ENCODE measurements around the gene TBC1D24. TPM values are rescaled to one million over a fixed set of nuclear protein-coding genes. Genes with fewer than 3 reads are reported as not detected.

Gene TBC1D24
- 6.5 and 19.8 TPM in 2 replicates for total RNA-seq

GRCh38 chr16:2474877-2475412, at the start of gene TBC1D24:
TSS of gene TBC1D24 (plus strand) at chr16:2475127. CDS start at chr16:2496149, 21,022 bp downstream.

GRCh38 chr16:2429034-2429770, 45.7 kb upstream of the TBC1D24 start, which contains the start of gene CCNF:
TSS of gene CCNF (plus strand) at chr16:2429447. CDS start at chr16:2429482, 35 bp downstream.

GRCh38 chr16:2459647-2460390, 15.1 kb upstream of the TBC1D24 start, which contains the start of gene TEDC2:
TSS of gene TEDC2 (plus strand) at chr16:2460109. CDS start at chr16:2460145, 36 bp downstream.

GRCh38 chr16:2471016-2471652, 3.8 kb upstream of the TBC1D24 start, which contains the start of gene NTN3:
TSS of gene NTN3 (plus strand) at chr16:2471297. CDS start at chr16:2471702, 405 bp downstream.

GRCh38 chr16:2513405-2514332, 38.7 kb downstream of the TBC1D24 start, which contains the start of gene ATP6V0C:
TSS of gene ATP6V0C (plus strand) at chr16:2513952. CDS start at chr16:2514104, 152 bp downstream.

GRCh38 chr16:2520097-2520783, 45.3 kb downstream of the TBC1D24 start, which contains the start of gene AMDHD2:
TSS of gene AMDHD2 (plus strand) at chr16:2520371. CDS start at chr16:2520459, 88 bp downstream.

GRCh38 chr16:2531371-2531695, 56.4 kb downstream of the TBC1D24 start, which contains the start of gene CEMP1:
TSS of gene CEMP1 (minus strand) at chr16:2531408. CDS start at chr16:2531073, 335 bp downstream.

GRCh38 chr16:2537451-2538379, 62.8 kb downstream of the TBC1D24 start, which contains the start of gene PDPK1:
TSS of gene PDPK1 (plus strand) at chr16:2538021. CDS start at chr16:2538113, 92 bp downstream.

Other genes with a start within 250 kb of the TBC1D24 start
- gene DNASE1L2, start 238.7 kb upstream of the TBC1D24 start, total RNA-seq = 0.32 and 0.63 TPM in 2 replicates
- 19.2 and 23.5 TPM in 2 replicates for gene ECI1, start 223.5 kb upstream of the TBC1D24 start, total RNA-seq
- 42.6 and 62.1 TPM in 2 replicates for gene RNPS1, start 207.0 kb upstream of the TBC1D24 start, total RNA-seq
- gene ABCA3, start 134.4 kb upstream of the TBC1D24 start, total RNA-seq = 19.4 and 67.6 TPM in 2 replicates
- 22.8 and 41.6 TPM in 2 replicates for gene CCNF, start 45.7 kb upstream of the TBC1D24 start, total RNA-seq
- gene TEDC2, start 15.0 kb upstream of the TBC1D24 start, total RNA-seq = 5.9 and 7.1 TPM in 2 replicates
- 0.13 TPM in 1 of 2 replicates, not detected in the other for gene NTN3, start 3.8 kb upstream of the TBC1D24 start, total RNA-seq
- gene ATP6V0C, start 38.8 kb downstream of the TBC1D24 start, total RNA-seq = 5.7 and 17.4 TPM in 2 replicates
- 32.9 and 54.7 TPM in 2 replicates for gene AMDHD2, start 45.2 kb downstream of the TBC1D24 start, total RNA-seq
- not detected in 2 replicates for gene CEMP1, start 56.3 kb downstream of the TBC1D24 start, total RNA-seq
- gene PDPK1, start 62.9 kb downstream of the TBC1D24 start, total RNA-seq = 16.5 and 22.6 TPM in 2 replicates
- 21.2 and 24.5 TPM in 2 replicates for gene KCTD5, start 207.4 kb downstream of the TBC1D24 start, total RNA-seq
- gene PRSS27, start 245.1 kb downstream of the TBC1D24 start, total RNA-seq = 0.16 and 0.19 TPM in 2 replicates

Data from bladder microvascular endothelial cell (primary cell).